Upper lobe of right lung (tissue), 1 donor: Measurements from ENCODE around the gene TP53INP2. TPM values are rescaled to one million over a fixed set of nuclear protein-coding genes. Genes with fewer than 3 reads are reported as not detected.
"Not testable (repeated sequence)": the region's sequence is repeated elsewhere in the genome, so short reads cannot be mapped to it uniquely, and the experiment has no call there.

Experiments
- ATAC-seq: fragments of 200-7000 bp; cut with Tn5 transposase; one replicate; pipeline ENCODE4 v1.9.1; 2020; ENCODE audit warnings: mild to moderate bottlenecking, moderate library complexity
- DNase-seq: peaks from one replicate; pipeline ENCODE4 v3.0.0-alpha.2; 2020
- H3K27ac ChIP-seq: fragments of 200-600 bp; one replicate; pipeline ENCODE4 v1.8.0; 2022
- H3K27me3 ChIP-seq: fragments of 200-600 bp; one replicate; pipeline ENCODE4 v1.8.0; 2022; ENCODE audit warnings: mild to moderate bottlenecking
- H3K36me3 ChIP-seq: fragments of 200-600 bp; one replicate; pipeline ENCODE4 v1.8.0; 2022
- H3K4me1 ChIP-seq: fragments of 200-600 bp; one replicate; pipeline ENCODE4 v1.8.0; 2022
- H3K4me3 ChIP-seq: fragments of 200-600 bp; one replicate; pipeline ENCODE4 v1.8.0; 2022; ENCODE audit warnings: mild to moderate bottlenecking
- H3K9me3 ChIP-seq: fragments of 200-600 bp; one replicate; pipeline ENCODE4 v1.8.0; 2022
- CTCF ChIP-seq: fragments of 200-600 bp; IDR thresholded peaks from one replicate; pipeline ENCODE4 v1.8.0; 2022; ENCODE audit warnings: antibody characterized with exemption
- intact Hi-C: fragments of 100-400 bp; cut with DNase I; formaldehyde crosslinking; loops from one replicate; pipeline ENCODE4 v1.11.0; 2022
- total RNA-seq: library from RNA; stranded (reverse); fragmentation: NEBNext Ultra II Directional; extraction: Animal tissue kit (Norgen Biotek cat#: 25700); gene quantifications from one replicate; pipeline ENCODE4 v1.2.1, GENCODE V29; 2021
- donor health status: DM: no; HTN: yes; CAD: no; lungs with severe emphysema.

Gene TP53INP2
- total RNA-seq, 1 donor from 2014 or later = 17.7 TPM

GRCh38 chr20:34710861-34711574, 6.9 kb downstream of the TP53INP2 start:
- ATAC-seq = no peak

GRCh38 chr20:34711813-34712430, 7.8 kb downstream of the TP53INP2 start:
- intact Hi-C loops = no loop called here
- Histone ChIP-seq H3K27me3 (no peaks in the 10 kb centered on the region), H3K4me1 (peaks cover 6% of the 10 kb centered on the region)

More at GRCh38 chr20:34710861-34711574, 6.9 kb downstream of the TP53INP2 start:
- Histone ChIP-seq H3K27ac (no peak overlapping the region), H3K4me1 (peaks cover 12% of the 10 kb centered on the region), H3K4me3 (no peak overlapping the region), H3K9me3 (no peaks in the 10 kb centered on the region), H3K27me3 (no peaks in the 10 kb centered on the region), H3K36me3 (peaks cover 22% of the 10 kb centered on the region)
- no peak for DNase-seq
- no peak for TF ChIP-seq CTCF
- intact Hi-C loops = no loop called here

GRCh38 chr20:34712525-34713192, 8.5 kb downstream of the TP53INP2 start:
- Histone ChIP-seq H3K27me3 (no peaks in the 10 kb centered on the region), H3K9me3 (no peaks in the 10 kb centered on the region), H3K36me3 (peaks cover 22% of the 10 kb centered on the region), H3K27ac (no peak overlapping the region), H3K4me1 (peaks cover 6% of the 10 kb centered on the region), H3K4me3 (no peak overlapping the region)
- ATAC-seq (no peak), DNase-seq (no peak)
- TF ChIP-seq CTCF = no peak
- intact Hi-C loops = no loop called here

More at GRCh38 chr20:34711813-34712430, 7.8 kb downstream of the TP53INP2 start:
- no peak for ATAC-seq
- no peak for TF ChIP-seq CTCF
- no peaks in the 10 kb centered on the region for H3K9me3 ChIP-seq
- H3K27ac ChIP-seq = no peak overlapping the region
- no peak overlapping the region for H3K4me3 ChIP-seq
- no peak for DNase-seq
- peaks cover 22% of the 10 kb centered on the region for H3K36me3 ChIP-seq

GRCh38 chr20:34713194-34713943, 9.2 kb downstream of the TP53INP2 start:
- ATAC-seq (no peak), DNase-seq (no peak)
- no peak overlapping the region for H3K27ac ChIP-seq
- H3K4me1 ChIP-seq = peaks cover 6% of the 10 kb centered on the region
- no peak overlapping the region for H3K4me3 ChIP-seq
- no peaks in the 10 kb centered on the region for H3K9me3 ChIP-seq
- peaks cover 22% of the 10 kb centered on the region for H3K36me3 ChIP-seq
- no peak for TF ChIP-seq CTCF
- H3K27me3 ChIP-seq = no peaks in the 10 kb centered on the region
- intact Hi-C loops = no loop called here

- H3K4me1 ChIP-seq, H3K4me3 ChIP-seq, H3K27ac ChIP-seq, DNase-seq, H3K27me3 ChIP-seq, H3K9me3 ChIP-seq, ATAC-seq, intact Hi-C loops: not testable (repeated sequence)
- H3K36me3 ChIP-seq = peaks cover 27% of the 10 kb centered on the region
These were observed 9.9 kb downstream of the TP53INP2 start for GRCh38 chr20:34713944-34714515.
